Measurements from ENCODE around the gene CD34. TPM values are rescaled to one million over a fixed set of nuclear protein-coding genes. Genes with fewer than 3 reads are reported as not detected.
A peak's percentile ranks its signal among the peaks of the same experiment; 100 is the strongest.

The CD34 gene
- total RNA-seq, 2 experiments from 2014 or later: not detected

GRCh38 chr1:207893737-207894582, 17.0 kb downstream of the CD34 start:
- intact Hi-C loops (cut with micrococcal nuclease; ENCODE audit: unreplicated experiment): no loop called here
- H3K4me2 ChIP-seq (ENCODE audit: low read length): no peak overlapping the region
- H3K36me3 ChIP-seq (ENCODE audit: insufficient read depth, low read length): no peaks in the 10 kb centered on the region
- ChIA-PET POLR2A (no interaction called here), CTCF (ENCODE audit: unreplicated experiment) (no interaction called here)
- TF ChIP-seq EZH2phosphoT487 (IDR thresholded peaks at IDR 0.05; ENCODE audit: borderline replicate concordance, low read depth, low read length) (no peak), CTCF (conservative IDR thresholded peaks at IDR 0.05; ENCODE audit: low read length) (no peak)
- no peak overlapping the region for H3K4me3 ChIP-seq (ENCODE audit: low read depth, low read length, poor library complexity, severe bottlenecking)
- H3K4me1 ChIP-seq (ENCODE audit: insufficient read depth, low read length, poor library complexity, severe bottlenecking): peaks cover 7% of the 10 kb centered on the region
- H4K20me1 ChIP-seq (ENCODE audit: insufficient read depth, low read length): no peaks in the 10 kb centered on the region
- H3K79me2 ChIP-seq (ENCODE audit: insufficient read depth, low read depth, low read length): no peaks in the 10 kb centered on the region
- no peak overlapping the region for H3K27ac ChIP-seq (ENCODE audit: low read depth, low read length, poor library complexity, severe bottlenecking)
- no TSS peak for BruUV-seq (replicated peaks)
- H3K9me3 ChIP-seq (ENCODE audit: low read length): no peaks in the 10 kb centered on the region
- no peaks in the 10 kb centered on the region for H3K9me2 ChIP-seq (ENCODE audit: insufficient read depth, low read length)
- H2AFZ ChIP-seq (ENCODE audit: low read length): 0 out of 2 replicates have a peak overlapping the region, but pooled peaks have one; percentile 20
- no peak for DNase-seq (ENCODE audit: low spot score)

GRCh38 chr1:207892764-207893163, 18.2 kb downstream of the CD34 start:
- intact Hi-C loops (cut with micrococcal nuclease; ENCODE audit: unreplicated experiment): no loop called here
- Histone ChIP-seq H3K4me2 (ENCODE audit: low read length) (no peak overlapping the region), H3K79me2 (ENCODE audit: insufficient read depth, low read depth, low read length) (no peaks in the 10 kb centered on the region), H4K20me1 (ENCODE audit: insufficient read depth, low read length) (no peaks in the 10 kb centered on the region), H2AFZ (ENCODE audit: low read length) (no peak overlapping the region), H3K4me3 (ENCODE audit: low read depth, low read length, poor library complexity, severe bottlenecking) (no peak overlapping the region), H3K9me2 (ENCODE audit: insufficient read depth, low read length) (no peaks in the 10 kb centered on the region), H3K36me3 (ENCODE audit: insufficient read depth, low read length) (no peaks in the 10 kb centered on the region), H3K9me3 (ENCODE audit: low read length) (no peaks in the 10 kb centered on the region), H3K27ac (ENCODE audit: low read depth, low read length, poor library complexity, severe bottlenecking) (no peak overlapping the region), H3K4me1 (ENCODE audit: insufficient read depth, low read length, poor library complexity, severe bottlenecking) (peaks cover 7% of the 10 kb centered on the region)
- no TSS peak for BruUV-seq (replicated peaks)
- POLR2A ChIA-PET: interaction anchor here (0.6 to 1.5 kb wide), 2 partner anchors 20 to 108 kb away, joined by 4 to 6 read pairs; no protein-coding TSS in a partner anchor
- DNase-seq (ENCODE audit: low spot score): no peak
- CTCF ChIA-PET (ENCODE audit: unreplicated experiment): no interaction called here
- TF ChIP-seq EZH2phosphoT487 (IDR thresholded peaks at IDR 0.05; ENCODE audit: borderline replicate concordance, low read depth, low read length): no peak
- no peak for TF ChIP-seq CTCF (conservative IDR thresholded peaks at IDR 0.05; ENCODE audit: low read length)

GRCh38 chr1:207891148-207891547, 19.8 kb downstream of the CD34 start:
- Histone ChIP-seq H4K20me1 (ENCODE audit: insufficient read depth, low read length) (no peaks in the 10 kb centered on the region), H3K4me1 (ENCODE audit: insufficient read depth, low read length, poor library complexity, severe bottlenecking) (peaks cover 7% of the 10 kb centered on the region), H3K9me2 (ENCODE audit: insufficient read depth, low read length) (no peaks in the 10 kb centered on the region), H3K79me2 (ENCODE audit: insufficient read depth, low read depth, low read length) (no peaks in the 10 kb centered on the region), H3K9me3 (ENCODE audit: low read length) (no peaks in the 10 kb centered on the region), H3K4me3 (ENCODE audit: low read depth, low read length, poor library complexity, severe bottlenecking) (no peak overlapping the region), H3K27ac (ENCODE audit: low read depth, low read length, poor library complexity, severe bottlenecking) (no peak overlapping the region), H3K4me2 (ENCODE audit: low read length) (no peak overlapping the region), H3K36me3 (ENCODE audit: insufficient read depth, low read length) (no peaks in the 10 kb centered on the region), H2AFZ (ENCODE audit: low read length) (no peak overlapping the region)
- BruUV-seq (replicated peaks): no TSS peak
- intact Hi-C loops (cut with micrococcal nuclease; ENCODE audit: unreplicated experiment): no loop called here
- ChIA-PET POLR2A (no interaction called here), CTCF (ENCODE audit: unreplicated experiment) (no interaction called here)
- TF ChIP-seq EZH2phosphoT487 (IDR thresholded peaks at IDR 0.05; ENCODE audit: borderline replicate concordance, low read depth, low read length): no peak
- TF ChIP-seq CTCF (conservative IDR thresholded peaks at IDR 0.05; ENCODE audit: low read length): no peak
- DNase-seq (ENCODE audit: low spot score): no peak
